Lower lobe of right lung (tissue), 2 donors: ENCODE measurements around the gene MS4A14. TPM values are rescaled to one million over a fixed set of nuclear protein-coding genes. Genes with fewer than 3 reads are reported as not detected.
"Not testable (repeated sequence)": the region's sequence is repeated elsewhere in the genome, so short reads cannot be mapped to it uniquely, and the experiment has no call there.

Experiments
- ATAC-seq, 2 donors: fragments of 200-7000 bp; cut with Tn5 transposase; one replicate each; pipeline ENCODE4 v1.9.1; 2020 to 2022; ENCODE audit warnings: mild to moderate bottlenecking in 2 of 2, moderate library complexity in 2 of 2
- DNase-seq: peaks from one replicate; pipeline ENCODE4 v3.0.0-alpha.2; 2020
- H3K27ac ChIP-seq: fragments of 200-600 bp; one replicate; pipeline ENCODE4 v1.8.0; 2022
- H3K27me3 ChIP-seq: fragments of 200-600 bp; one replicate; pipeline ENCODE4 v1.8.0; 2022; ENCODE audit warnings: low read depth
- H3K36me3 ChIP-seq: fragments of 200-600 bp; one replicate; pipeline ENCODE4 v1.8.0; 2022; ENCODE audit warnings: mild to moderate bottlenecking
- H3K4me1 ChIP-seq: fragments of 200-600 bp; one replicate; pipeline ENCODE4 v1.8.0; 2022
- H3K4me3 ChIP-seq: fragments of 200-600 bp; one replicate; pipeline ENCODE4 v1.8.0; 2022; ENCODE audit warnings: mild to moderate bottlenecking
- H3K9me3 ChIP-seq: fragments of 200-600 bp; one replicate; pipeline ENCODE4 v1.8.0; 2022
- CTCF ChIP-seq: fragments of 200-600 bp; IDR thresholded peaks from one replicate; pipeline ENCODE4 v1.8.0; 2022; ENCODE audit warnings: antibody characterized with exemption, mild to moderate bottlenecking
- intact Hi-C: fragments of 100-400 bp; cut with DNase I; formaldehyde crosslinking; loops from one replicate; pipeline ENCODE4 v1.11.0; 2022
- total RNA-seq: library from RNA; stranded (reverse); fragmentation: NEBNext Ultra II Directional; extraction: Animal tissue kit (Norgen Biotek cat#: 25700); gene quantifications from one replicate; pipeline ENCODE4 v1.2.1, GENCODE V29; 2021
- donor health status: DM: no; HTN: yes; CAD: no; lungs with severe emphysema.

MS4A14 gene
- total RNA-seq, 1 donor from 2014 or later, result 19.4 TPM

- Histone ChIP-seq H3K27me3 (no peaks in the 10 kb centered on the region), H3K4me1 (peaks cover 7% of the 10 kb centered on the region), H3K4me3 (no peak overlapping the region), H3K36me3 (no peaks in the 10 kb centered on the region), H3K27ac (no peak overlapping the region), H3K9me3 (peaks cover 7% of the 10 kb centered on the region)
- intact Hi-C loops, result no loop called here
- no peak for DNase-seq
- no peak for ATAC-seq
- no peak for TF ChIP-seq CTCF
Observed at GRCh38 chr11:60360621-60361020, 35.6 kb upstream of the MS4A14 start.

- ATAC-seq, result no peak
- Histone ChIP-seq H3K27me3 (no peaks in the 10 kb centered on the region), H3K4me1 (peaks cover 7% of the 10 kb centered on the region), H3K36me3 (no peaks in the 10 kb centered on the region), H3K4me3 (no peak overlapping the region), H3K9me3 (peaks cover 7% of the 10 kb centered on the region), H3K27ac (no peak overlapping the region)
- DNase-seq, result no peak
- TF ChIP-seq CTCF, result no peak
- intact Hi-C loops, result no loop called here
Observed at GRCh38 chr11:60362241-60362640, 34.0 kb upstream of the MS4A14 start.

GRCh38 chr11:60363542-60364470 is 32.5 kb upstream of the MS4A14 start:
- peak; percentile 77 for TF ChIP-seq CTCF
- H3K4me3 ChIP-seq, result peak overlapping the region; percentile 7
- ATAC-seq (peak; percentile 89 to 92), DNase-seq (no peak)
- intact Hi-C loops, result no loop called here
- H3K27me3 ChIP-seq, result no peaks in the 10 kb centered on the region
- H3K27ac ChIP-seq, result peak overlapping the region; percentile 56
- H3K9me3 ChIP-seq, result peaks cover 7% of the 10 kb centered on the region
- H3K36me3 ChIP-seq, result no peaks in the 10 kb centered on the region
- H3K4me1 ChIP-seq, result peaks cover 7% of the 10 kb centered on the region

GRCh38 chr11:60366262-60366904 is 29.9 kb upstream of the MS4A14 start:
- H3K27me3 ChIP-seq, DNase-seq, H3K27ac ChIP-seq, H3K4me3 ChIP-seq, ATAC-seq, H3K9me3 ChIP-seq, intact Hi-C loops, H3K36me3 ChIP-seq: not testable (repeated sequence)
- H3K4me1 ChIP-seq, result peaks cover 15% of the 10 kb centered on the region

GRCh38 chr11:60367009-60367408 is 29.2 kb upstream of the MS4A14 start:
- DNase-seq (no peak), ATAC-seq (no peak)
- no peaks in the 10 kb centered on the region for H3K36me3 ChIP-seq
- peaks cover 15% of the 10 kb centered on the region for H3K4me1 ChIP-seq
- H3K4me3 ChIP-seq, result no peak overlapping the region
- no peaks in the 10 kb centered on the region for H3K27me3 ChIP-seq
- no peak for TF ChIP-seq CTCF
- intact Hi-C loops, result no loop called here
- H3K9me3 ChIP-seq, result no peaks in the 10 kb centered on the region
- no peak overlapping the region for H3K27ac ChIP-seq

- Histone ChIP-seq H3K27me3 (no peaks in the 10 kb centered on the region), H3K9me3 (no peaks in the 10 kb centered on the region), H3K4me3 (no peak overlapping the region), H3K4me1 (peaks cover 8% of the 10 kb centered on the region), H3K27ac (no peak overlapping the region), H3K36me3 (no peaks in the 10 kb centered on the region)
- intact Hi-C loops, result no loop called here
- no peak for ATAC-seq
- no peak for TF ChIP-seq CTCF
- DNase-seq, result no peak
Observed at GRCh38 chr11:60367896-60368295, 28.4 kb upstream of the MS4A14 start.
